B cell (primary cell): ENCODE measurements around the gene OR1M1. TPM values are rescaled to one million over a fixed set of nuclear protein-coding genes. Genes with fewer than 3 reads are reported as not detected.

Experiments used
- ATAC-seq: fragments of 200-7000 bp; cut with Tn5 transposase; one replicate; pipeline ENCODE4 v1.10.0; 2021; ENCODE audit warnings: low read depth, mild to moderate bottlenecking, moderate number of reproducible peaks, moderate library complexity
- CTCF ChIA-PET: fragments of 350-600 bp; sonication (Branson Sonifier 250); formaldehyde crosslinking; loops from one replicate; lab custom pipeline; 2021; ENCODE audit warnings: antibody characterized with exemption, inconsistent platforms; lab: Charles Lee
- POLR2A ChIA-PET: fragments of 350-600 bp; sonication (Branson Sonifier 250); formaldehyde crosslinking; loops from one replicate; lab custom pipeline; 2021; ENCODE audit warnings: antibody characterized with exemption; lab: Charles Lee
- DNase-seq: peaks from one replicate; pipeline ENCODE4 v3.0.0; 2013
- H2AFZ ChIP-seq: 2 replicates; pipeline ENCODE4 v1.6.1; 2012; ENCODE audit warnings: mild to moderate bottlenecking, low read depth, low read length; ENCODE audit not compliant: insufficient read depth, poor library complexity, severe bottlenecking
- H3K27ac ChIP-seq, 2 donors: 1 replicate in 1 of 2; 2 replicates in 1 of 2; pipeline ENCODE4 v1.5.1; 2012 to 2013; ENCODE audit warnings: low read length in 2 of 2, mild to moderate bottlenecking in 2 of 2, moderate library complexity in 1 of 2
- H3K27me3 ChIP-seq, 4 experiments: fragments of 200-600 bp in 1 of 4; sonication (generic) in 1 of 4; replicated peaks in 1 of 4; 1 replicate in 2 of 4; 2 replicates in 2 of 4; pipeline versions ENCODE4 v1.6.1 to v1.7.0; 2013 to 2016; ENCODE audit warnings: low read length in 3 of 4, mild to moderate bottlenecking in 2 of 4, mixed read lengths in 1 of 4, moderate library complexity in 1 of 4; ENCODE audit not compliant: insufficient read depth in 4 of 4, control insufficient read depth in 3 of 4; ENCODE audit errors: control extremely low read depth in 1 of 4
- H3K36me3 ChIP-seq, 2 experiments: replicated peaks in 1 of 2; 1 replicate in 1 of 2; 2 replicates in 1 of 2; pipeline versions ENCODE4 v1.6.1 to v1.7.1; 2013; ENCODE audit warnings: low read length in 1 of 2; ENCODE audit not compliant: insufficient read depth in 2 of 2, control insufficient read depth in 1 of 2; ENCODE audit errors: control extremely low read depth in 1 of 2, extremely low read depth in 1 of 2
- H3K4me1 ChIP-seq, 2 donors: fragments of 200-600 bp in 1 of 2; sonication (generic) in 1 of 2; 1 replicate in 1 of 2; 2 replicates in 1 of 2; pipeline versions ENCODE4 v1.5.1 to v1.6.1; 2013 to 2017; ENCODE audit warnings: low read length in 2 of 2; ENCODE audit not compliant: control insufficient read depth in 2 of 2, insufficient read depth in 2 of 2
- H3K4me2 ChIP-seq: replicated peaks from 2 replicates; pipeline ENCODE3; 2012; ENCODE audit warnings: mild to moderate bottlenecking, low read depth, low read length; ENCODE audit not compliant: poor library complexity, severe bottlenecking
- H3K4me3 ChIP-seq, 5 experiments: fragments of 200-600 bp in 1 of 5; sonication (generic) in 1 of 5; 1 replicate in 3 of 5; 2 replicates in 2 of 5; pipeline versions ENCODE4 v1.5.1 to v1.7.0; 2011 to 2016; ENCODE audit warnings: low read length in 4 of 5, mild to moderate bottlenecking in 4 of 5, low read depth in 2 of 5, control low read depth in 1 of 5, moderate library complexity in 1 of 5; ENCODE audit not compliant: insufficient read depth in 1 of 5; ENCODE audit errors: control extremely low read depth in 1 of 5, extremely low read depth in 1 of 5
- H3K79me2 ChIP-seq: fragments of 200-600 bp; sonication (generic); one replicate; pipeline ENCODE4 v1.6.0; 2016; ENCODE audit warnings: low read length; ENCODE audit not compliant: control insufficient read depth, insufficient read depth
- H3K9ac ChIP-seq: fragments of 200-600 bp; sonication (generic); 2 replicates; pipeline ENCODE4 v1.6.1; 2017; ENCODE audit warnings: mild to moderate bottlenecking, low read length, moderate library complexity
- H3K9me3 ChIP-seq, 3 donors: one replicate each; pipeline versions ENCODE4 v1.6.1 to v1.7.1; 2013; ENCODE audit warnings: low read length in 2 of 3; ENCODE audit not compliant: control insufficient read depth in 2 of 3, insufficient read depth in 1 of 3; ENCODE audit errors: control extremely low read depth in 1 of 3
- H4K20me1 ChIP-seq: 2 replicates; pipeline ENCODE4 v1.6.0; 2012; ENCODE audit warnings: mild to moderate bottlenecking, low read length; ENCODE audit not compliant: insufficient read depth, control insufficient read depth, poor library complexity, severe bottlenecking
- H3K27ac Mint-ChIP-seq: one replicate; pipeline ENCODE4 v1.8.0; 2021; ENCODE audit warnings: mixed read lengths
- H3K27me3 Mint-ChIP-seq: one replicate; pipeline ENCODE4 v1.8.0; 2021; ENCODE audit warnings: mixed read lengths
- H3K4me1 Mint-ChIP-seq: one replicate; pipeline ENCODE4 v1.8.0; 2021; ENCODE audit warnings: mixed read lengths
- H3K4me3 Mint-ChIP-seq: one replicate; pipeline ENCODE4 v1.8.0; 2021; ENCODE audit warnings: mixed read lengths
- H3K9me3 Mint-ChIP-seq: one replicate; pipeline ENCODE4 v1.8.0; 2022; ENCODE audit warnings: mixed read lengths; ENCODE audit not compliant: insufficient read depth
- EZH2 ChIP-seq: IDR thresholded peaks from 2 replicates; pipeline ENCODE4 v1.6.1; 2012; ENCODE audit warnings: borderline replicate concordance, low read depth, mild to moderate bottlenecking, moderate library complexity, low read length; ENCODE audit not compliant: insufficient read depth, poor library complexity, severe bottlenecking
- WGBS: methylation state at CpG from one replicate; pipeline ENCODE4 v1.1.5; 2013; ENCODE audit warnings: missing lambda C conversion rate; ENCODE audit not compliant: insufficient coverage; 5-methylcytosine and 5-hydroxymethylcytosine counted together
- intact Hi-C: fragments of 100-400 bp; cut with micrococcal nuclease; formaldehyde crosslinking; loops from one replicate; pipeline ENCODE4 v1.10.0; 2022
- polyA plus RNA-seq: library from polyadenylated mRNA; depleted of rRNA; stranded (reverse); fragments of >200 nt; gene quantifications from 2 replicates; pipeline ENCODE4 v1.2.3, GENCODE V29; 2012
- total RNA-seq, 2 donors: library from RNA; stranded (reverse); fragments of 120-200 nt in 1 of 2; gene quantifications; 1 replicate in 1 of 2; 2 replicates in 1 of 2; pipeline versions ENCODE4 v1.2.3 to v1.2.4, GENCODE V29; 2013 to 2022
- TF ChIP-seq, protein P1 (sequence below): fragments of 200-600 bp; IDR thresholded peaks from one replicate; pipeline ENCODE4 v1.8.0; 2022; ENCODE audit warnings: antibody characterized with exemption, mild to moderate bottlenecking

The OR1M1 gene
- total and polyA plus RNA-seq, 2 donors (not counting 1 experiment from before 2014, with no cell fraction given) = not detected

DNA sequence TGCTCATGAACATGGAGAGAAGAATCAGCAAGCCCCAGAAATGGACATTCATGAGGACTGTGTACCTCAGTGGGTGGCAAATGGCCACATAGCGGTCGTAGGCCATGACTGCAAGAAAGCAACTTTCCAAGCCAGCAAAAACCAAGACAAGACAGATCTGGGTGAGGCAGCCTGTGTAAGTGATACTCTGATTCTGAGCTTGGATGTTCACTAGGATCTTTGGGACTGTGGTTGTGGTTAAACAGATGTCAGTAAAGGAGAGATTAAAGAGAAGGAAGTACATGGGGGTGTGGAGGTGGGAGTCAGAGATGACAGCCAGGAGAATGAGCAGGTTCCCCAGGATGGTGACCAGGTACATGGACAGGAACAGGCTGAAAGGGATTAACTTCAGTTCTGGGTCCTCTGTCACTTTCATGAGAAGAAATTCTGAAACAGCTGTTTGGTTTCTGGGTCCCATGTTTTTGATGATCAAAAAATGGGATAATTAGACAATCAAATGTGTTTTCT lies 28.5 kb downstream of the OR1M1 start, which contains the start of gene OR7G1:
TSS of gene OR7G1 (minus strand) at position 457 of the 507 bp plus-strand sequence. CDS start at position 457, 0 bp downstream.
- H3K36me3 ChIP-seq = no peaks in the 10 kb centered on the region
- ATAC-seq = no peak
- DNase-seq = no peak
- H4K20me1 ChIP-seq = no peaks in the 10 kb centered on the region
- Mint-ChIP-seq H3K9me3 (no peaks in the 10 kb centered on the region), H3K4me3 (no peak within 1 kb of the TSS), H3K27me3 (peaks cover 19% of the 10 kb centered on the region), H3K27ac (no peak within 1 kb of the TSS), H3K4me1 (no peaks in the 10 kb centered on the region)
- H3K79me2 ChIP-seq = no peaks in the 10 kb centered on the region
- TF ChIP-seq, protein P1, sequence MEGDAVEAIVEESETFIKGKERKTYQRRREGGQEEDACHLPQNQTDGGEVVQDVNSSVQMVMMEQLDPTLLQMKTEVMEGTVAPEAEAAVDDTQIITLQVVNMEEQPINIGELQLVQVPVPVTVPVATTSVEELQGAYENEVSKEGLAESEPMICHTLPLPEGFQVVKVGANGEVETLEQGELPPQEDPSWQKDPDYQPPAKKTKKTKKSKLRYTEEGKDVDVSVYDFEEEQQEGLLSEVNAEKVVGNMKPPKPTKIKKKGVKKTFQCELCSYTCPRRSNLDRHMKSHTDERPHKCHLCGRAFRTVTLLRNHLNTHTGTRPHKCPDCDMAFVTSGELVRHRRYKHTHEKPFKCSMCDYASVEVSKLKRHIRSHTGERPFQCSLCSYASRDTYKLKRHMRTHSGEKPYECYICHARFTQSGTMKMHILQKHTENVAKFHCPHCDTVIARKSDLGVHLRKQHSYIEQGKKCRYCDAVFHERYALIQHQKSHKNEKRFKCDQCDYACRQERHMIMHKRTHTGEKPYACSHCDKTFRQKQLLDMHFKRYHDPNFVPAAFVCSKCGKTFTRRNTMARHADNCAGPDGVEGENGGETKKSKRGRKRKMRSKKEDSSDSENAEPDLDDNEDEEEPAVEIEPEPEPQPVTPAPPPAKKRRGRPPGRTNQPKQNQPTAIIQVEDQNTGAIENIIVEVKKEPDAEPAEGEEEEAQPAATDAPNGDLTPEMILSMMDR = no peak
- TF ChIP-seq EZH2 = no peak
- 100% methylated on average over 2 of the region's 2 CpGs for WGBS
- H3K27ac ChIP-seq = no peak within 1 kb of the TSS
- intact Hi-C loops = no loop called here
- H3K4me3 ChIP-seq = no peak within 1 kb of the TSS
- no peak within 1 kb of the TSS for H3K4me2 ChIP-seq
- no peak within 1 kb of the TSS for H3K9ac ChIP-seq
- H3K9me3 ChIP-seq = no peaks in the 10 kb centered on the region
- POLR2A ChIA-PET = no interaction called here
- H3K4me1 ChIP-seq = no peaks in the 10 kb centered on the region
- H3K27me3 ChIP-seq = no peaks in the 10 kb centered on the region
- CTCF ChIA-PET = interaction anchor here (0.6 kb wide), 1 partner anchor 29 kb away, joined by 3 read pairs; no protein-coding TSS in a partner anchor
- H2AFZ ChIP-seq = no peak within 1 kb of the TSS

GRCh38 chr19:9116547-9116946 lies 29.7 kb downstream of the OR1M1 start:
- no peak overlapping the region for H3K4me3 ChIP-seq
- CTCF ChIA-PET = no interaction called here
- ATAC-seq (no peak), DNase-seq (no peak)
- intact Hi-C loops = no loop called here
- no peak overlapping the region for H2AFZ ChIP-seq
- H3K9ac ChIP-seq = no peak overlapping the region
- TF ChIP-seq, protein P1 = no peak
- TF ChIP-seq EZH2 = no peak
- H3K27me3 Mint-ChIP-seq = peaks cover 22% of the 10 kb centered on the region
- no peak overlapping the region for H3K27ac ChIP-seq
- H3K27me3 ChIP-seq = no peaks in the 10 kb centered on the region
- H3K9me3 ChIP-seq = peaks cover 0 to 2% (median 0%) of the 10 kb centered on the region in 3 donors
- no peak overlapping the region for H3K4me3 Mint-ChIP-seq
- POLR2A ChIA-PET = no interaction called here
- H3K79me2 ChIP-seq = no peaks in the 10 kb centered on the region
- H3K4me1 Mint-ChIP-seq = no peaks in the 10 kb centered on the region
- H3K4me2 ChIP-seq = no peak overlapping the region
- no peaks in the 10 kb centered on the region for H3K9me3 Mint-ChIP-seq
- no peaks in the 10 kb centered on the region for H4K20me1 ChIP-seq
- WGBS = 51% methylated on average over 2 of the region's 5 CpGs
- H3K36me3 ChIP-seq = no peaks in the 10 kb centered on the region
- H3K4me1 ChIP-seq = no peaks in the 10 kb centered on the region
- no peak overlapping the region for H3K27ac Mint-ChIP-seq
